Measurements from ENCODE around the gene ZDHHC14. TPM values are rescaled to one million over a fixed set of nuclear protein-coding genes. Genes with fewer than 3 reads are reported as not detected.

The ZDHHC14 gene
- total RNA-seq, 1 donor from 2014 or later = 14.5 TPM

DNA sequence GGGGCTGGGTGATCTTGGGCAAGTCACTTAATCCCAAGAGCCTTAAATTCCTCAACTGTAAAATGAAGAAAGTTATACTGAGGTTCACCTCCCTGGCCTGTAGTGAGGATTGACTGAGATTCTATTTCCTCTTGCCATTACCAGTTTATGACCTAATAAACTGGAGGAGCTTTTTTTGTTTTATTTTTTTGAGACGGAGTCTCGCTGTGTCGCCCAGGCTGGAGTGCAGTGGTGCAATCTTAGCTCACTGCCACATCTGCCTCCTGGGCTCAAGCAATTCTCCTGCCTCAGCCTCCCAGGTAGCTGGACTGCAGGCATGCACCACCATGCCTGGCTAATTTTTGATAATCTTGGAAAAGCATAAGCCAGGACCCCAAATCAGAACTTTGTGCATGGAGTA is 280.7 kb downstream of the ZDHHC14 start:
- Histone ChIP-seq H3K4me3 (no peak overlapping the region), H3K4me1 (no peaks in the 10 kb centered on the region), H3K27ac (no peak overlapping the region), H3K9me3 (no peaks in the 10 kb centered on the region), H3K36me3 (peaks cover 0 to 5% of the 10 kb centered on the region in 2 donors), H3K27me3 (no peaks in the 10 kb centered on the region)
- DNase-seq (ENCODE audit: low spot score in 2 of 2) = no peak
- TF ChIP-seq, protein P1, sequence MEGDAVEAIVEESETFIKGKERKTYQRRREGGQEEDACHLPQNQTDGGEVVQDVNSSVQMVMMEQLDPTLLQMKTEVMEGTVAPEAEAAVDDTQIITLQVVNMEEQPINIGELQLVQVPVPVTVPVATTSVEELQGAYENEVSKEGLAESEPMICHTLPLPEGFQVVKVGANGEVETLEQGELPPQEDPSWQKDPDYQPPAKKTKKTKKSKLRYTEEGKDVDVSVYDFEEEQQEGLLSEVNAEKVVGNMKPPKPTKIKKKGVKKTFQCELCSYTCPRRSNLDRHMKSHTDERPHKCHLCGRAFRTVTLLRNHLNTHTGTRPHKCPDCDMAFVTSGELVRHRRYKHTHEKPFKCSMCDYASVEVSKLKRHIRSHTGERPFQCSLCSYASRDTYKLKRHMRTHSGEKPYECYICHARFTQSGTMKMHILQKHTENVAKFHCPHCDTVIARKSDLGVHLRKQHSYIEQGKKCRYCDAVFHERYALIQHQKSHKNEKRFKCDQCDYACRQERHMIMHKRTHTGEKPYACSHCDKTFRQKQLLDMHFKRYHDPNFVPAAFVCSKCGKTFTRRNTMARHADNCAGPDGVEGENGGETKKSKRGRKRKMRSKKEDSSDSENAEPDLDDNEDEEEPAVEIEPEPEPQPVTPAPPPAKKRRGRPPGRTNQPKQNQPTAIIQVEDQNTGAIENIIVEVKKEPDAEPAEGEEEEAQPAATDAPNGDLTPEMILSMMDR (IDR thresholded peaks at IDR 0.05) = no peak
- intact Hi-C loops (cut with DNase I) = no loop called here

DNA sequence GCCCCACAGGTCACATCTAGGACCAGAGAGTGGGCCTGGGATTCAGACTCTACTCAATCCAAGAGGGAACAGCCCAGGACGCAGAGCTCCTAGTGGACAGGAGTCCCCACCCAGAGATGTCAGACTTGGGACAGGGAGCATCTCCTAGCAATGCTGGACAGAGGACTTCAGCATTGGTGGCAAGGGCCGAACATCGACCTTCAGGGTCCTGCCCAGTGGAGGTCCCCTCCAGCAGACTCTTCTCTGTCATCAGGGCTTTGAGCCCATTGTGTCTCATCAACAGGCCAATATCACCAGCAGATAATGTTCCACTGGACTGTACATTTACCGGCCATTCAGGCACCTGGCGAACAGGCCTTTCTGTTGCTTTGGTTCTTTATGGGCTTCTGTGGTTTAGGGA is 282.3 kb downstream of the ZDHHC14 start:
- H3K4me3 ChIP-seq = no peak overlapping the region
- no peaks in the 10 kb centered on the region for H3K9me3 ChIP-seq
- H3K36me3 ChIP-seq = peaks cover 0 to 5% of the 10 kb centered on the region in 2 donors
- H3K4me1 ChIP-seq = peaks cover 0 to 2% of the 10 kb centered on the region in 2 donors
- no peaks in the 10 kb centered on the region for H3K27me3 ChIP-seq
- intact Hi-C loops (cut with DNase I) = no loop called here
- DNase-seq (ENCODE audit: low spot score in 2 of 2) = no peak
- TF ChIP-seq, protein P1 (IDR thresholded peaks at IDR 0.05) = no peak
- no peak overlapping the region for H3K27ac ChIP-seq

DNA sequence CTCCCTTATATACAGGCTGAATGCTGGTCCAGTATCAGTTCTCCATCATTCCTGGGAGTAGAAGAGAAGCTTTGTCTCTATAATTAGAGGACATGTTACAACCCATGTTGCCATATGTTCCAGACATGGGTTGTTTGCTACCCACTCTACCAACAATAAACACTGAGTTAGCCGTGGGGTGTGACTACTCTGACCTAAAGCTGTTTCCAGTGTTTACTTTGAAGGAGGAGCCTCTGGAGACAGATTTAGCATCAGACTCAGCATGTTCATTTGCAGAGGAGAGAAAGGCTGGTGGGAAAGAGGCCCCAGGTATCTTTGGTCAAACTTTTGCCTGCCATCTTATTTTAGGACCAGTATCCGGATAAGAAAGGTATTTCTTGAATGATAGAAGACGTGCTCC is 284.2 kb downstream of the ZDHHC14 start:
- no peak for DNase-seq (ENCODE audit: low spot score in 2 of 2)
- intact Hi-C loops (cut with DNase I) = no loop called here
- Histone ChIP-seq H3K36me3 (peaks cover 0 to 5% of the 10 kb centered on the region in 2 donors), H3K9me3 (no peaks in the 10 kb centered on the region), H3K27me3 (no peaks in the 10 kb centered on the region), H3K27ac (no peak overlapping the region), H3K4me1 (peaks cover 5 to 8% of the 10 kb centered on the region in 2 donors), H3K4me3 (no peak overlapping the region)
- TF ChIP-seq, protein P1 (IDR thresholded peaks at IDR 0.05) = no peak

DNA sequence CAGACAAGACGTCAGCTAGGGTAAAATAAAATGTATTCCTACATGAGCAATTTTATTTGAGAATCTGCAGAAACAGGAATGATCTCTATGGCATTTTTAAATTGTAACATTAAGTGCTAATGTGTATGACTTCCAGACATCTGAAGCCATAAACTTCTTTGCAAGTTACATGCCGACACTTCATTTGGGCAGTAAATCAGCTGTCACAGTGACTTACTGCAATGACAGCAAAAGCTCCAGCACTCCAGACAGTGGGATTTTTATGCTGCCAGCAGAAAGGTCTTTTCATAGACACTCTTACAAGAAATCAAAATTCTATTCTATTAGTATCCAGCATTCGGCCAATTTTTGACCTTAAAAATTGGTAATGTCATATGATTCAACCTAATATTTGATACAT is 285.7 kb downstream of the ZDHHC14 start:
- no peaks in the 10 kb centered on the region for H3K9me3 ChIP-seq
- H3K36me3 ChIP-seq = peaks cover 0 to 5% of the 10 kb centered on the region in 2 donors
- no peak overlapping the region for H3K27ac ChIP-seq
- H3K27me3 ChIP-seq = no peaks in the 10 kb centered on the region
- H3K4me3 ChIP-seq = no peak overlapping the region
- DNase-seq (ENCODE audit: low spot score in 2 of 2) = no peak
- H3K4me1 ChIP-seq = peaks cover 11 to 14% of the 10 kb centered on the region in 2 donors
- intact Hi-C loops (cut with DNase I) = loop anchor here (1.0 kb wide), 1 partner anchor 352 kb away; no protein-coding TSS in a partner anchor
- TF ChIP-seq, protein P1 (IDR thresholded peaks at IDR 0.05) = no peak

DNA sequence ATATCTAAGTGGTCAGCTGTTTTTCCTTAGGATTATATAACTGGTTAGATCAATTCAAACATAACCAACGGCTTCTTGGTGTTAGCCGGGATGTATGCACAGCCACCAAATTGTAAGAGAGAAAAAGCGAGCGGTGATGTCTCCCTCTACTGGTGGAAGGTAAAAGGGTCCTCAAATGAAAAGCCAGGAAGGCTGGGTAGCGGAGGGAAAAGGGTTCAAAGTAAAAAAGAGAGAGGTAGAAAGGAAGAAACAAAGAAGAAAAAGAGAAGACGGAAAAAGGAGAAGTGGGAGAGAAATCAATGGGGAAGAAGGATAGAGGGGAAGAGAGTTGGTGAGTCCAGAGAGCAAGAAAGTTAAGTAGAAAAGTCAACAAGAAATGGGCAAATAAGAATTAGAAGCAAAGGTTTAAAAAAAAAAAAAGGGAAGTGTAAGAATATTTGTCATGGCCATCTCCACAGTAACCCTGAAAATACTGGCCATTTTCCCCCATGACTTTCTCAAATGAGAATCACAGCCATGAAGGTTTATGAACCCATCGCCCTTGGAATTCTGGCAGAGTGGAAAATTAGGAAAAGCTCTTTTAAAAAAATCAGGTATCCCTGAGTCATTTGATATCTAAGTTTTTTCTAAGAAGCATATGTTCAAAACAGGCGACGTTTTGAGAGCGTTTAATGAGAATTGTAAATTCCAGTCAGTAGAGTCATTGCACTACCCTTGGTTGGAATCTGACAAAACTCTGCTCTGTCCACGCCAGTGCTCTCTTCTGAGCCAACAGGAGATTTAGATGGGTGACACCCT is 286.4 kb downstream of the ZDHHC14 start:
- TF ChIP-seq, protein P1 (IDR thresholded peaks at IDR 0.05) = peak; percentile 75 to 85 (median 82)
- Histone ChIP-seq H3K4me1 (peaks cover 11 to 14% of the 10 kb centered on the region in 2 donors), H3K36me3 (peaks cover 0 to 5% of the 10 kb centered on the region in 2 donors), H3K27me3 (no peaks in the 10 kb centered on the region), H3K9me3 (no peaks in the 10 kb centered on the region), H3K27ac (no peak overlapping the region), H3K4me3 (no peak overlapping the region)
- DNase-seq (ENCODE audit: low spot score in 2 of 2) = peak in 1 of 2 donors; percentile 78
- intact Hi-C loops (cut with DNase I) = loop anchor here (1.0 kb wide), 1 partner anchor 353 kb away; no protein-coding TSS in a partner anchor

Measured in ascending aorta (tissue), 2 donors.